ENCODE measurements around the gene HNF1B. TPM values are rescaled to one million over a fixed set of nuclear protein-coding genes. Genes with fewer than 3 reads are reported as not detected.
"Not testable (repeated sequence)": the region's sequence is repeated elsewhere in the genome, so short reads cannot be mapped to it uniquely, and the experiment has no call there.

The HNF1B gene
- total RNA-seq, 1 donor = not detected

DNA sequence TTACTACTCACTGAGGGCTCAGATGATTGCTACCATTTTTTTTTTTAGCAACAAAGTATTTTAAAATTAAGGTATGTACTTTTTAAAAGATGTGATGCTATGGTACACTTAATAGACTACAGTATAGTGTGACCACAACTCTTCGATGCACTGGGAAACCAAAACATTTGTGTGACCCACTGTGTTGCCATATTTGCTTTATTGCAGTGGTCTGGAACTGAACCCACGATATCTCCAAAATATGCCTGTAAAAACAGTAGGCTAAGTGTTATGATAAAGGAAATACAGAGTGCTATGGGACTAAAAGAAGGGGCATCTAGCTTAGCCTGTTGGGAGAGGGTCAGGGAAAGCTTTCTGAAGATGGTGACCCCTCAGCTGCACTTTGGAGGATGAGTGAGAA lies 41.6 kb upstream of the HNF1B start:
- Histone ChIP-seq H3K79me2 (ENCODE audit: insufficient read depth, low read length) (no peaks in the 10 kb centered on the region), H2AFZ (ENCODE audit: low read length) (no peak overlapping the region), H3K4me3 (ENCODE audit: insufficient read depth, low read length) (no peak overlapping the region), H3K27ac (ENCODE audit: low read depth, low read length) (no peak overlapping the region), H4K20me1 (ENCODE audit: insufficient read depth, low read length) (no peaks in the 10 kb centered on the region), H3K9me3 (ENCODE audit: low read depth, low read length) (no peaks in the 10 kb centered on the region), H3K4me1 (ENCODE audit: insufficient read depth, low read length) (no peaks in the 10 kb centered on the region), H3K36me3 (ENCODE audit: insufficient read depth, low read length) (no peaks in the 10 kb centered on the region), H3K27me3 (ENCODE audit: insufficient read depth, low read length) (peaks cover 18% of the 10 kb centered on the region), H3K4me2 (ENCODE audit: insufficient read depth, low read length) (no peak overlapping the region)
- TF ChIP-seq, protein P1, sequence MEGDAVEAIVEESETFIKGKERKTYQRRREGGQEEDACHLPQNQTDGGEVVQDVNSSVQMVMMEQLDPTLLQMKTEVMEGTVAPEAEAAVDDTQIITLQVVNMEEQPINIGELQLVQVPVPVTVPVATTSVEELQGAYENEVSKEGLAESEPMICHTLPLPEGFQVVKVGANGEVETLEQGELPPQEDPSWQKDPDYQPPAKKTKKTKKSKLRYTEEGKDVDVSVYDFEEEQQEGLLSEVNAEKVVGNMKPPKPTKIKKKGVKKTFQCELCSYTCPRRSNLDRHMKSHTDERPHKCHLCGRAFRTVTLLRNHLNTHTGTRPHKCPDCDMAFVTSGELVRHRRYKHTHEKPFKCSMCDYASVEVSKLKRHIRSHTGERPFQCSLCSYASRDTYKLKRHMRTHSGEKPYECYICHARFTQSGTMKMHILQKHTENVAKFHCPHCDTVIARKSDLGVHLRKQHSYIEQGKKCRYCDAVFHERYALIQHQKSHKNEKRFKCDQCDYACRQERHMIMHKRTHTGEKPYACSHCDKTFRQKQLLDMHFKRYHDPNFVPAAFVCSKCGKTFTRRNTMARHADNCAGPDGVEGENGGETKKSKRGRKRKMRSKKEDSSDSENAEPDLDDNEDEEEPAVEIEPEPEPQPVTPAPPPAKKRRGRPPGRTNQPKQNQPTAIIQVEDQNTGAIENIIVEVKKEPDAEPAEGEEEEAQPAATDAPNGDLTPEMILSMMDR (IDR thresholded peaks at IDR 0.05; ENCODE audit: extremely low read depth, low read depth, low read length) = no peak
- DNase-seq (ENCODE audit: insufficient read length, low spot score, missing footprints) = no peak

DNA sequence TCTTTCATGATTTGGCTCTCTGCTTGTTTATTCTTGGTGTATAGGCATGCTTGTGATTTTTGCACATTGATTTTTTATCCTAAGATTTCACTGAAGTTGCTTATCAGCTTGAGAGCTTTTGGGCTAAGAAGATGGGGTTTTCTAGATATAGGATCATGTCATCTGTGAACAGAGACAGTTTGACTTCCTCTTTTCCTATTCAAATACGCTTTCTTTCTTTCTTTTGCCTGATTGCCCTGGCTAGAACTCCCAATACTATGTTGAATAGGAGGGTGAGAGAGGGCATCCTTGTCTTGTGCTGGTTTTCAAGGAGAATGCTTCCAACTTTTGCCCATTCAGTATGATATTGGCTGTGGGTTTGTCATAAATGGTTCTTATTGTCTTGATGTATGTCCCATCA lies 37.6 kb upstream of the HNF1B start:
- H3K4me3 ChIP-seq (ENCODE audit: insufficient read depth, low read length); H3K27me3 ChIP-seq (ENCODE audit: insufficient read depth, low read length); DNase-seq (ENCODE audit: insufficient read length, low spot score, missing footprints); H3K27ac ChIP-seq (ENCODE audit: low read depth, low read length); H3K9me3 ChIP-seq (ENCODE audit: low read depth, low read length); H4K20me1 ChIP-seq (ENCODE audit: insufficient read depth, low read length); H2AFZ ChIP-seq (ENCODE audit: low read length); H3K4me1 ChIP-seq (ENCODE audit: insufficient read depth, low read length); H3K36me3 ChIP-seq (ENCODE audit: insufficient read depth, low read length); H3K79me2 ChIP-seq (ENCODE audit: insufficient read depth, low read length); H3K4me2 ChIP-seq (ENCODE audit: insufficient read depth, low read length): not testable (repeated sequence)

DNA sequence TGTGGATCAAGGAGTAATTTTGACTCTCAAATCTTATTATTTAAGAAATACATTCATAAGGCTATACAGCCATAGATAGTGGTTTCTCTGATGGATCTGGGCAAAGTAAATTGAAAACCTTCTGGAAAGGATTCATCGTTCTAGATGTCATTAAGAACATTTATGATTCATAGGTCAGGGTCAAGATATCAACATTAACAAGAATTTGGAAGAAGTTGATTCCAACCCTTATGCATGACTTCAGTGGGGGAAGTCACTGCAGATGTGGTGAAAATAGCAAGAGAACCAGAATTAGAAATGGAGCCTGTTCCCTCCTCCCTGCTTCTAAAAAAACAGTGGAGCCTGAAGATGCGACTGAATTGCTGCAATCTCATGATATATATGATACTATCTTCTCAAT lies 36.6 kb upstream of the HNF1B start:
- Histone ChIP-seq H3K4me2 (ENCODE audit: insufficient read depth, low read length) (no peak overlapping the region), H2AFZ (ENCODE audit: low read length) (no peak overlapping the region), H4K20me1 (ENCODE audit: insufficient read depth, low read length) (no peaks in the 10 kb centered on the region), H3K4me1 (ENCODE audit: insufficient read depth, low read length) (no peaks in the 10 kb centered on the region), H3K9me3 (ENCODE audit: low read depth, low read length) (no peaks in the 10 kb centered on the region), H3K4me3 (ENCODE audit: insufficient read depth, low read length) (no peak overlapping the region), H3K27me3 (ENCODE audit: insufficient read depth, low read length) (no peaks in the 10 kb centered on the region), H3K79me2 (ENCODE audit: insufficient read depth, low read length) (no peaks in the 10 kb centered on the region), H3K36me3 (ENCODE audit: insufficient read depth, low read length) (no peaks in the 10 kb centered on the region), H3K27ac (ENCODE audit: low read depth, low read length) (no peak overlapping the region)
- TF ChIP-seq, protein P1 (IDR thresholded peaks at IDR 0.05; ENCODE audit: extremely low read depth, low read depth, low read length) = no peak
- no peak for DNase-seq (ENCODE audit: insufficient read length, low spot score, missing footprints)

DNA sequence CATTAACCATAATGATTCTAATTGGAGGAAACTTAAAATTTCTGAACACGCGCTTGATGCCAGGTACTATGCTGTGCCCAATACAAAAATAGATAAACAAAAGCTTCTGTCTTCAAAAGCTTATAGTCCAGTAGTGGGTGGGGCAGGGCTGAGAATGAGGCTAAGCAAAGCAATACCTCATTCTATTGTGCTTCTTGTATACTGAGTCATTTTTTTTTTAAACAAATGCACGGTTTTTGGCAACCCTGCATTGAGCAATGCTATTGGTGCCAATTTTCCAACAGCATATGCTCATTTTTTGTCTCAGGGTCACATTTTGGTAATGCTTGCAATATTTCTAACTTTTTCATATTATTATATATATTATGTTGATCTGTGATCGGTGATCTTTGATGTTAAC lies 34.7 kb upstream of the HNF1B start:
- no peak overlapping the region for H2AFZ ChIP-seq (ENCODE audit: low read length)
- no peak for DNase-seq (ENCODE audit: insufficient read length, low spot score, missing footprints)
- H3K9me3 ChIP-seq (ENCODE audit: low read depth, low read length) = no peaks in the 10 kb centered on the region
- no peaks in the 10 kb centered on the region for H3K27me3 ChIP-seq (ENCODE audit: insufficient read depth, low read length)
- no peak overlapping the region for H3K4me2 ChIP-seq (ENCODE audit: insufficient read depth, low read length)
- H3K27ac ChIP-seq (ENCODE audit: low read depth, low read length) = no peak overlapping the region
- no peaks in the 10 kb centered on the region for H4K20me1 ChIP-seq (ENCODE audit: insufficient read depth, low read length)
- H3K4me1 ChIP-seq (ENCODE audit: insufficient read depth, low read length) = no peaks in the 10 kb centered on the region
- H3K79me2 ChIP-seq (ENCODE audit: insufficient read depth, low read length) = no peaks in the 10 kb centered on the region
- TF ChIP-seq, protein P1 (IDR thresholded peaks at IDR 0.05; ENCODE audit: extremely low read depth, low read depth, low read length) = no peak
- H3K4me3 ChIP-seq (ENCODE audit: insufficient read depth, low read length) = no peak overlapping the region
- no peaks in the 10 kb centered on the region for H3K36me3 ChIP-seq (ENCODE audit: insufficient read depth, low read length)

Data from osteoblast (primary cell).